ENCODE measurements around the gene ULBP1. TPM values are rescaled to one million over a fixed set of nuclear protein-coding genes. Genes with fewer than 3 reads are reported as not detected.
"Not testable (repeated sequence)": the region's sequence is repeated elsewhere in the genome, so short reads cannot be mapped to it uniquely, and the experiment has no call there.

The ULBP1 gene
- total RNA-seq, 2 donors from 2014 or later: 0.08 to 0.12 TPM

DNA sequence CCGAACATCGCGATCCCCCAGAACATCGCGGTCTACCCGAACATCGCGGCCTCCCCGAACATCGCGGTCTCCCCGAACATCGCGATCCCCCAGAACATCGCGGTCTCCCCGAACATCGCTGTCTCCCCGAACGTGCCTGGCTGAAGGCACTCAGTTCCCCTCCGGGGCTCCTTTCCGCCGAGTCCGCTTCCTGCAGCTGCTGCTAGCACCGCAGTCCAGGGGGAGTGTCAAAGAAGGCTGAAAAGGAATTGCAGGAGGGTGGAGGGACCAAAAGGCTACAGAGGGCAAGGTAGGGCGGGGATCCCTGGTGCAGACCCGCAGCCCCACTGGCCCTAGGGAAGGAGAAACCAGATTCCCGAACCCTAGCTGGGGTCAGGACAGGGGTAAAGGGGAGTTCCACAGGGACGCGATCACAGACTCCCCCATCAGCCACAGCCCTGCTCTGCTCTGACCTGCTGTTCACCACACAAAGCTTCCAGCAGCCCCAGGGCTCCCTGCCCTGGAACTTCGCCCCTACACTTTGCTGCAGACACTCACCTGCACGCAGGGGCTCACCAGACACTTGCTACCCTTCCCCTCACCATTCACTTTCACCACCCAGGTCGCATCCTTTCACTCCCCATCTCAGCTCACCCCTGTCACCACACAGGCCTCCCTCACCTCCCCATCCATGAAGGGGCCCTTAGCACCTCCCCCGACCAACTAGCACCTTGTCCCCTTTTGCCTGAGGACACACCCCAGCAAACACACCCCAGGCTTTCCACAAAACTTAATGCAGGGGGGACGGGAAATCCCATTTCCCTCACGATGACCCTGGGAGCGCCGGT lies 1.7 kb downstream of the ULBP1 start:
- intact Hi-C loops (cut with DNase I): no loop called here
- ATAC-seq (peak in 1 of 2 donors; percentile 28), DNase-seq (peak; percentile 39)

DNA sequence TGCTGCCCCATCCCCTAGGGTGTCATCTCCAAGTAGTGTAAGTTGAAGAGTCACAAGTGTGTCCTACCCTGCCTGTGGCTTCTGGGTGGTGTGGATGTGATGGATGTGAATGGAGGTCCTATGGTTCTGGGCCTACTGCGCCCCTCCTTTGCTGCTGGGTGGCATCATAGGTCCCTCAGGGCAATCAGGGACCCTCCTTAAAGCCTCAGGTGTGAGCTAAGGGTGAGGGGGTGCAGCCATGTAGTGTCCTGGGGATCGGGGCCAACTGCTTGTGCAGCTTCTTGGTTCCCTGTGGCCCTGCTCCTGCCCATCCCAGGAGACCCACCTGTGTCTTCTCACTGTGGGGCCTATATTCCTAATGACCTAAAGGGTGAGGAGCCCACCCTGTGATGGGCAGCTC lies 2.6 kb downstream of the ULBP1 start:
- DNase-seq; intact Hi-C loops (cut with DNase I); ATAC-seq: not testable (repeated sequence)

DNA sequence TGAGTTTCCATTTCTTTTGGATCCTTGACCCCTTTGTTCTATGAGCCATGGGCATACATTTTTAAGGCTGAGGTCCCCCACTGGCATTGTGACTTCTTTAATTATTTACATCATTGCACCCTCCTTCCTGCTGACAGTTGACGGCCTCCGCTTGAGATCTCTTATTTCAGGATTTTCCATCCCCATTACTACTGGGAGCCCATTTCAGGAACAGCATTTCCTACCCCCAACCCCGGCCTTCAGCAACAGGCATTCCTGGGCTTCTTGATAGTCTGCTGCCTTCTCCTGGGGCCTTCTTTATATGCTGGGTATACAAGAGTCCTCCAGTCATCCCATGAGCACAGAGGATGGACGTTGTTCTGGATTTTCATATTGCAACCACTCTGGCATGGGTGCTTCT lies 3.8 kb downstream of the ULBP1 start:
- DNase-seq (no peak), ATAC-seq (no peak)
- intact Hi-C loops (cut with DNase I): no loop called here

DNA sequence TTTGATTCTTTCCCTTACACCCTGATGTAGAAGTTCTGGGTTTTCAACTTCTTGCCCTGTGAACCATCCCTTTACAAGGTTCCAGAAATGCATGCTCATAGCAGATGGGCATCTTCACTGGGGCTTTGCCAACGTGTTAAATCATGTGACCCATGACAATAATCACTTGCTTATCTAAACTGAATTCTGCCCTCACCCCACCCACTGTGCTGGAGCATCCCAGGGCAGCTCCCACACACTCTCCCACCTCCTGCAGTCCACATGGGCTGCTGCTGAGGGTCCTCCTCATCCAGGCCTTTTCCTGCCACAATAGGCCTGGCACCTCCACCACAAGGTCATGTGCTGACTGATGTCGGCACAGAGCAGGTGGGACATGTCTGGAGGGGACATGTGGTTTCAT lies 4.3 kb downstream of the ULBP1 start:
- ATAC-seq; DNase-seq; intact Hi-C loops (cut with DNase I): not testable (repeated sequence)

DNA sequence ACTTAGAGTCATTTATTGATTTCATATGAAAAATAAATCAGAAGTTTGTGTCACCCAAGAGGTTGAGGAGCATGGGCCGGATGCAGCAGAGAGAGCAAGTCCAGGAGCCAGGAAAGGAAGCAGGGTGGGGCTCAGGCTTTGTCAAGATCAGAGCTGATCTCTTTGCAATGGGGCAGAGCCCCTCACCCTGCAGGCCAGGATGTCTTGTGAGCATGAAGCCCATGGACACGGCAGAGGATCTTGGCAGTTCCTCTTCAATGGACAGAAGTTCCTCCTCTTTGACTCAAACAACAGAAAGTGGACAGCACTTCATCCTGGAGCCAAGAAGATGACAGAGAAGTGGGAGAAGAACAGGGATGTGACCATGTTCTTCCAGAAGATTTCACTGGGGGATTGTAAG lies 5.2 kb downstream of the ULBP1 start:
- DNase-seq; ATAC-seq; intact Hi-C loops (cut with DNase I): not testable (repeated sequence)

DNA sequence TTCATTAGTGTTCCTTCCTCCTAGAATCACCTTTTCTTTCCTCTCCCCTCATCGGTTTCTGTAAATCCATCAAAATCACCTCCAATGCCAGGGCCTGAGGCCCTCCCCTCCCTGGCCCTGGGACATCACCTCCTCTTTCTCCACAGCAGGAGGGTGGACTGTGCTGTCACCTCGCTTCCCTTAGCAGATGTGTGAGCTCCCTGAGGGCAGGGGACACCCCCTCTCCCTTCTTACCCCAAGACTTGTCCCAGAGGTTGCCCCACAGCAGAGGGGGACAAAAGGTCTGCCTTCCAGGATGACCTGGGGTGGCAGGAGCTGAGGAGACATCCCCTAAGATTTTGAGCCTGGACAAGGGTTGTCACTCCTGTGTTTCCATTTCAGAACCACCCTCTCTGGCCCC lies 5.9 kb downstream of the ULBP1 start:
- DNase-seq: no peak
- no peak for ATAC-seq
- intact Hi-C loops (cut with DNase I): no loop called here

DNA sequence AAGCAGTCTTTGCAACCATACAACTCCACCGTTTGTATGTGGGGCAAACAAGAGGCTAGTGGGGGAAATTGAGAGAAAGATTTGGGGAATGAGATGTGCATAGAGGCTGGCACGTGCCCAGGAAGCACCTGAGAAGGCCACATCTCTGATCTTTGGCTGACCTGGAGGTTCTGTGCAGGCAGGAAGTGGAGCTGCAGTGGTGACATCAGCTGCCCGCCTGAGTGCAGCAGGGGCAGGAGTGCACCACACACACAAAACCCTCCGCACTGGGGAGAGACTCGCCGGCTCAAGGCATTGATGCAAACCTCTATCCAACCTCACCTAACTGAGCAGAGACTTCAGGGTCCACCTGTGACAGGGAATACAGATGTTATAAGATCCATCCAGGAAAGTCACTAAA lies 10.7 kb downstream of the ULBP1 start:
- intact Hi-C loops (cut with DNase I); DNase-seq; ATAC-seq: not testable (repeated sequence)

DNA sequence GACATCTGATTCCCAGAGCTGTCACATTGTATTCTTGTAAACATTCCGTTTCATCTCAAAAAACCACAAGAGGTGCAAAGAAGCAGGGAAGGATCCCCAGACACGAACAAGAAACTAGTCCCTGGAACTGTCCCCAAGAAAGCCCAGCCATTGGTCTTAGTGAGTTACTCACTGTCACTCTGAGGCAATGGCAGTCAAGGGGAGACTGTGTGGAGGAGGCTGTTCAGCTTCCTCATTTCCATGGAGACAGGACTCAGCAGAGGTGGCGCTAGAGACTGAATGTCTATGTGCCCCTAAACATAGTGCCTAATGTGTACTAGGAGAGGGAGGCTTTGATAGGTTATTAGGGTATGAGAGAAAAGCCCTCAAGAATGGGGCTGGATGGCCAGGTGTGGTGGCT lies 11.1 kb downstream of the ULBP1 start:
- DNase-seq (no peak), ATAC-seq (no peak)
- intact Hi-C loops (cut with DNase I): no loop called here

DNA sequence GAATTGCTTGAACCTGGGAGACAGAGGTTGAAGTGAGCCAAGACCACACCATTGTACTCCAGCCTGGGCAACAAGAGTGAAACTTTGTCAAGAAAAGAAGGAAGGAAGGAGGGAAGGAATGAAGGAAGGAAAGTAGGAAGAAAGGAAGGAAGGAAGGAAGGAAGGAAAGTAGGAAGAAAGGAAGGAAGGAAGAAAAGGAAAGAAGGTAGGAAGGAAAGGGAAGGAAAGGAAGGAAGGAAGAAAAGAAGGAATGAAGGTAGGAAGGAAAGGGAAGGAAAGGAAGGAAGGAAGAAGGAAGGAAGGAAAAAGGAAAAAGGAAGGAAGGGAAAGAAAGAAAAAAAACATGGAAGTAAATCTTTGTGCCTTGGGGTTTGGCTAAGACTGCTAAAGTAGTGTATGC lies 11.7 kb downstream of the ULBP1 start:
- intact Hi-C loops (cut with DNase I): no loop called here
- ATAC-seq: no peak

DNA sequence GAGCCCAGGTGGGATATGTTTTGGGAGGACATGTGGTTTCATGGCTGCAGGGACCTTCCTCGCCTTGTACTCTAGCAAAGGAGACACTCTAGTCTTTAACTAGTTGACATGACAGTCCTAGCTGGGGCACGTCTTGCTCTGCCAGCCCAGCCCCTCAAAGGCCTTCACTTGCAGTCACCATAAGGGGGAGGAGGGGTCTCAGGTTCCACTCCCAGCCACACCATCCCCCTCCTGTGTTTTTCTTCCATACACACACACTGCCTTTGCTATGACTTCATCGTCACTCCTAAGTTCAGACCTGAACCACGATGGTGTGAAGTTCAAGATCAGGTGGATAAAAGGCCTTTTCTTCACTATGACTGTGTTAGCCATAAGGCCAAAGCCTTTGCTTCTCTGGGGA lies 13.5 kb downstream of the ULBP1 start:
- intact Hi-C loops (cut with DNase I): no loop called here
- ATAC-seq: no peak
- DNase-seq: no peak

More for the DNA sequence above, 11.7 kb downstream of the ULBP1 start:
- DNase-seq: no peak

DNA sequence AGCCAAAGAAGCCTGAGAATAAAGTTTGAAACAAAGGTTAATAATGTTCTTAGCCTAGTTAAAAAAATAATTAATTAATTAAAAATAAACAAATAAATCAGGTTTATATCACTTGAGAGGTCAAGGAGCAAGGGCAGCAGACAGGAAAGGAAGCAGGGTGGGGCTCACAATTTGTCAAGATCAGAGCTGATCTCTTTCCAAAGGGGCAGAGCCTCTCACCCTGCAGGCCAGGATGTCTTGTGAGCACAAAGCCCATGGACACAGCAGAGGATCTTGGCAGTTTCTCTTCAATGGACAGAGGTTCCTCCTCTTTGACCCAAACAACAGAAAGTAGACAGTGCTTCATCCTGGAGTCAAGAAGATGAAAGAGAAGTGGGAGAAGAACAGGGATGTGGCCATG lies 14.9 kb downstream of the ULBP1 start:
- no peak for DNase-seq
- intact Hi-C loops (cut with DNase I): no loop called here
- ATAC-seq: no peak

DNA sequence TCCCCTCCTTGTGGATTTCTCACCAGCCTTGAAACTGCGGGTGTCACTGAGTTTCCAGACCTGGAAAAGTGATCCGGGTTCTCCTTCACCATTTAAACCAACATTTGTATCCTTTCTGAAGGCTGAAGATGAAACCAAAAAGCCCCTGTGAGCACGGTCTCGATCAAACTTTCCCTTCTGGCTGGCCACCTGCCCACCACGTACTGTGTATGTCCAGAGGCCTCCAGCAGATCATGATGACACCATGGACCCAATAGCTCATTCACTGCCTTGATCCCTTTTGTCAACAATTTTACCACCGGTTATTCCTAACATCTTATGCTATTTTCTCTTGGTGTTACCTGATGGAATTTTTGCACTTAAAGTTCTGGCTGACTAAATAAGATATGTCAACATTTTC lies 15.6 kb downstream of the ULBP1 start:
- no peak for ATAC-seq
- intact Hi-C loops (cut with DNase I): no loop called here
- DNase-seq: no peak

DNA sequence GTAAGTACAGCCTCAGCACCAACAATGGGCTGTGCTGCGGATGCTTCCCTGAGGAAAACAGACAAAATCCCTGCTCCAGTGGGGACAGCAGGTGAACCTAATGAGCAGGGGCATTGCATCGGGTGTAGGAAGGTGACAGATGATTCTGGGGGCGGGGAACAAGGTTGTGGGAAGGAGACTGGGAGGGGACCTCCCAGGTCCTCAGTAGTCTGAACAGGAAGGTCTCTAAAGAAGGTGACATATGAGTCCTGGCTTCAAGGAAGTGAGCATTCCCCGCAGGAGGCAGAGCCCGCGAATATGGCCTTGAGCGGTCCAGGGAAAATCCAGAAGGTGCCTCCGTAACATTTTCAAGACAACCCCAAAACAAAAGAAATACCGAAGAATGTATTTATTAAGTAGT lies 19.4 kb downstream of the ULBP1 start:
- DNase-seq (no peak), ATAC-seq (no peak)
- intact Hi-C loops (cut with DNase I): no loop called here

DNA sequence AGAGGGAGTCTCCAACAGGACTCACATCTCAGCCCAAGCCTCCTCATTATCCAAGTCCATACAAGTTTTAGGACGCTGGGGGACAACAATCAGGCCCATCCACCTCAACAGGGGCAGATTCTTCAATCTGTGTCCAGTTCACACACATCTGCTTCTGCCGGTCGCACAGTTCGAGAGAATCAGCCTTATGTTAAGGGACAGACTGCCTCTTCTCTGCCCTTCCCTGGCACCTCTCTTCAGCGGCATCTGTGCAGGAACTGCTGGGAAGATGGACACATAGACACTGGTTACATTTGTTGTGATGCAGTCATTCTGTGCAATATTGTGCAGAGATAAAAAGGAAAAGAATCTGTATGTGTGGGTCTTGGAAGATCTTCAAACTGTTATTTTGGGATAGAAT lies 21.0 kb downstream of the ULBP1 start:
- no peak for DNase-seq
- intact Hi-C loops (cut with DNase I): no loop called here

DNA sequence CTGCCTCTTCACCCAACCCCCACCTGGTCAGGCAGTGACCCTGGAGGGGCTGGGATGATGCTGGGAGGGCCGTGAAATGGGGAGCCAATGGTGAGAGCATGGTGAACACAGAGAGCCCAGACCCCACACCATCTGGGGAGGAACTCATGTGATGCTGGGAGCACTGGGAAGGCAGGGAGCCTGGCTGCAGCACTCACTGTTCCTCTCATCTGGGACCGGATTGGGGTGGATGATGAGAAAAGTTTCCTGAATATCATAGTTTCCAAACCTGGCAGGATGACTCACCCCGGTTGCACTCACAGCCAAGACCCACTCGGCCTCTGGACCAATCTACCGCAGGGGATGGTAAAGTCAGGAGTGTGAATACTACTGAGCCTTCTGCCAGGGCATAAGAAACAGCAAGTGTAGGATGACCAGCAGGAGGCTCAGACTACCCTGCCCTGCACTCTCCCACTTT lies 21.8 kb downstream of the ULBP1 start:
- DNase-seq: no peak
- ATAC-seq: no peak
- intact Hi-C loops (cut with DNase I): no loop called here

More for the DNA sequence above, 21.0 kb downstream of the ULBP1 start:
- ATAC-seq: no peak

DNA sequence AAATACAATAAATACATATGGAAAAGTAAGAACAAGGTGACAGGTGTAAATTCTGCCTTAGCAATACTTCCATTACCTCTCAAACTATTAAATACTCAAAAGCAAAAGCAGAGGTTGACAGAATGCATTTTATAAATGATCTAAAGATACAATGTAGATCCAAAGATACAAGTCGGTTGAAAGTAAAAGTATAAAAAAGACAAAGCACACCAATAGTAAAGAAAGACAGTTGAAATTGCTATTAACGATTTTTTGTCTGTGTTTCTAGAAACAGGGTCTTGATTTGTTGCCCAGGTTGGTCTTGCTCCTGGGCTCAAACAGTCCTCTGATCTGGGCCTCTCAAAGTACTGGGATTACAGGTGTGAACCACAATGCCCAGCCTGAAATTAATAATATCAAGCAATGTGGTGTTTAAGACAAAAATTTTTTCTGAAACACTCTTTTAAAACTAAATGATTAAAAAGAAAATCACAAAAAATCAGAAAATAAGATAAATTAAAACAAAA lies 23.9 kb downstream of the ULBP1 start:
- no peak for ATAC-seq
- intact Hi-C loops (cut with DNase I): no loop called here
- no peak for DNase-seq

DNA sequence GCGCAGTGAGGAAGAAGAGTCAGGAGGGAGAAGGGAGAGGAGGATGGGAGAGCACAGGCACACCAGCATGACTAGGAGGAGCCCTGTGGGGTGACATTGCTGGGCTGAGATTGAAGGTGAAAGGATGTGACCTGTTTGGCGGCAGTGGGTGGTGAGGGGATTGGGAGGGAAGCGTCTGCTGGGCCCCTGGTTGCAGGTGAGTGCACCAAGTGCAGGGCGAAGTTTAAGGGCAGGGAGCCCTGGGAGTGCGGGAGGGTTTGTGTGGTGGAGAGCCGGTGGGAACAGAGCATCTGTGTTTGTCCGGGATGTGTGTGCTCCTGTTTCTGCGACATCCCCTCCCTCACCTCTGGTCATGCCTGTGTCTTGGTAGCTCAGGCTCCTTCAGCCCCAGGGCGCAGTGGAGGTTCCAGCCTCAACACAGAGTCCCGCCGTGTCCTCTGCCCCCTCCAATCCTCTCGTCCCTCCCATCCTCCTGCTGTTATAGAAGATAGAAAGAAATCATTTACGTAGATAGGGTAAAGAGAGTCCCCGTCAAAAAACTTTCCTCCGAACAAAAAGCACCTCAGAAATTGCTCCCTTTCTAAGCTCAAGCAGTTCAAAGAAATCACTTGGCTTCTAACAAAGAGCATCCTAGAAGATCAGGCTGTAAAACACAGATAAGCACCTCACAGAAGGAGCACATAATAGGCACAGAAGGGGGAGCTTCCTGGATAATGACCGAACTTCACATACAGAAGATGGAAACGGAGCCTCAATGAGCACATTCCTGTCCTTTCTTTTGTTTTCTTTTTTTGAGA lies 25.0 kb downstream of the ULBP1 start:
- intact Hi-C loops (cut with DNase I): no loop called here
- ATAC-seq: no peak
- DNase-seq: no peak

DNA sequence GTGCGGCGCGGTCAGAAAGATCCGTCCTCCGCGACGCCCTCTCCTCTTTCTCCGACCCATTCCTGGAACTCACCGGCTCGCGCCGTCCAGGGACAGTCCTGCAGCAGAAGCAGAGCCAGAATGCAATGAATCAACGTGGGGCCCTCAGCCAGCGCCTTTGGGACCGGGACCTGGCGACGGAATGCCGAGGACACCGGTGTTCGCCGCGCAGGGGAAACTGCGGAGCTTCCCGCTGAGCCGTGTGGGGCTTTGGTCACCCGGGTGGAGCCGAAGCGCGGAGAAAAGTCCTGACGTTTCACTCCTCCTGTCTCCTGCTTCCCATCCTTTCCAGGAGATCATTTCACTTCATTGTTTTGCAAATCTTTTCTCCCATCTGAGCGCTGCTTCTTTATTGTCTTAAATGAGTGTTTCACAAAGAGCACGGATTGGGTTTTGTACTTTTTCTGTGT lies 26.5 kb downstream of the ULBP1 start:
- intact Hi-C loops (cut with DNase I): no loop called here
- ATAC-seq (no peak), DNase-seq (no peak)

DNA sequence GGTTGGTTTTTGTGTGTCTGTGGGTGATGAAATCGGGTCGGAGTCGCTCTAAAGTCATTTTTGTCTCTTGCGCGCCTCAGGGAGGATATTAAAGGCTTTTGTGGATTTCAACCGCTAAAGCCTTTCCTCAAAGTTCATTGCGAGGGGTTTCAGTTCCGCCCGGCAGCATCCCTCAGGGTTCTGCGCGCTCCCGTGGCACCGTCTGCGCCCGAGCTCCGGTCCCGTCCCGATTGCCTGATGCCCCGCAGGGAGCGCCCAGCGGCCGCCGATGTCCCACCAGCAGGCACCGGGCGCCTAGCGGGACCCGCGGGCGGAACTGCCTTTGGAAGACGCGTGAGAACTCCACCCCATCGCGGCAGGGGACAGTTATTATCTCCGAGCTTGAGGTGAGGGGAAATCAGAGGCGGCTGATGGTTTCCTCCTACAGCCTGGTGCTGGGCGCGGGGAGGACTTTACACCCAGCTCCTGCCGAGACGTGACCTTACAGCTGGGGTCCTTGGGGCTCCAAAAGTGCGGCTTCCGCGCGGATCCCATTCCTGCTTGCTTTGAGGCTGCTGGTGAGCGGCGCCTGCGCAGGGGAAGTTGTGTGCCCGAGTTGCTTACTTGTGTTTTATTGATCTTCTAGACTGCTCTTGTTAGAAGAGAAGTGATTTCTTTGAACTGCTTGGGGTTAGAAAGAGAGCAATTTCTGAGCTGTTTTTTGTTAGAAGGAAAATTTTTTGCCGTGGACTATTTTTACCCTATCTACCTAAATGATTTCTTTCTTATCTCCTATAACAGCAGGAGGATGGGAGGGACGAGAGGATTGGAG lies 27.1 kb downstream of the ULBP1 start:
- ATAC-seq: peak; percentile 18 to 38
- DNase-seq: no peak
- intact Hi-C loops (cut with DNase I): no loop called here
